GM12878 (cell line): ENCODE results near the gene ZNF451. TPM values are rescaled to one million over a fixed set of nuclear protein-coding genes. Genes with fewer than 3 reads are reported as not detected.
A peak's percentile ranks its signal among the peaks of the same experiment; 100 is the strongest.
"Not testable (repeated sequence)": the region's sequence is repeated elsewhere in the genome, so short reads cannot be mapped to it uniquely, and the experiment has no call there.

ENCODE experiments used
- ATAC-seq: fragments of 200-7000 bp; cut with Tn5 transposase; 3 replicates; pipeline ENCODE4 v1.9.1; 2020; ENCODE audit warnings: mild to moderate bottlenecking, moderate library complexity
- BruUV-seq: library from RNA; stranded (reverse); fragments of 400-500 nt; replicated peaks from 2 replicates; lab custom pipeline; 2021; lab: Mats Ljungman, UMichigan
- CTCF ChIA-PET: fragments of 300-600 bp; sonication (Branson Sonifier 250); formaldehyde crosslinking; extraction: SDS; loops from one replicate; lab custom pipeline; 2021; ENCODE audit warnings: inconsistent platforms; lab: Yijun Ruan, JAX
- POLR2A ChIA-PET: fragments of 350-600 bp; formaldehyde crosslinking; extraction: SDS; loops from one replicate; lab custom pipeline; 2021; ENCODE audit warnings: inconsistent platforms; lab: Charles Lee
- RAD21 ChIA-PET: fragments of 300-600 bp; sonication (Branson Sonifier 250); formaldehyde crosslinking; loops from one replicate; lab custom pipeline; 2023; ENCODE audit warnings: antibody characterized with exemption; ENCODE audit not compliant: unreplicated experiment; lab: Charles Lee
- SMC1A ChIA-PET: fragments of 300-600 bp; sonication (Branson Sonifier 250); formaldehyde crosslinking; loops from one replicate; lab custom pipeline; 2023; ENCODE audit not compliant: unreplicated experiment, uncharacterized antibody; lab: Charles Lee
- DNase-seq: peaks from one replicate; pipeline ENCODE4 v3.0.0-alpha.2; 2011; ENCODE audit warnings: low read depth, low spot score
- FAIRE-seq: peaks from 3 replicates; lab custom pipeline; 2011; peaks lifted over from hg19 to GRCh38; lab: Jason Lieb, UNC
- H2AFZ ChIP-seq: 2 replicates; pipeline ENCODE4 v1.6.0; 2011; ENCODE audit warnings: low read depth, low read length, control low read depth; ENCODE audit not compliant: control insufficient read depth
- H3K27ac ChIP-seq: 2 replicates; pipeline ENCODE4 v1.5.1; 2011; ENCODE audit warnings: control low read depth; ENCODE audit not compliant: control insufficient read depth, insufficient read depth
- H3K27me3 ChIP-seq, 2 experiments: replicated peaks in 1 of 2; 2 replicates each; pipeline versions ENCODE4 v1.6.0 to v1.6.1; 2011; ENCODE audit warnings: low read length in 1 of 2; ENCODE audit not compliant: control insufficient read depth in 2 of 2, insufficient read depth in 2 of 2
- H3K36me3 ChIP-seq, 2 experiments: 2 replicates each; pipeline ENCODE4 v1.5.1; 2011; ENCODE audit warnings: low read length in 1 of 2; ENCODE audit not compliant: control insufficient read depth in 2 of 2, insufficient read depth in 2 of 2
- H3K4me1 ChIP-seq: 2 replicates; pipeline ENCODE4 v1.6.1; 2011; ENCODE audit warnings: mild to moderate bottlenecking, low read length, moderate library complexity, mixed read lengths; ENCODE audit not compliant: control insufficient read depth, insufficient read depth
- H3K4me2 ChIP-seq: 2 replicates; pipeline ENCODE4 v1.6.0; 2011; ENCODE audit warnings: control low read depth; ENCODE audit not compliant: control insufficient read depth, insufficient read depth
- H3K4me3 ChIP-seq: fragments of 200-600 bp; sonication (generic); 2 replicates; pipeline ENCODE4 v1.5.1; 2016
- H3K79me2 ChIP-seq: 2 replicates; pipeline ENCODE4 v1.6.0; 2011; ENCODE audit warnings: low read length; ENCODE audit not compliant: control insufficient read depth, insufficient read depth
- H3K9ac ChIP-seq: 2 replicates; pipeline ENCODE4 v1.8.0; 2011; ENCODE audit warnings: low read length, control low read depth, mixed read lengths; ENCODE audit not compliant: control insufficient read depth, insufficient read depth
- H3K9me3 ChIP-seq: replicated peaks from 3 replicates; pipeline ENCODE4 v1.5.1; 2011; ENCODE audit warnings: mild to moderate bottlenecking, low read length; ENCODE audit not compliant: control insufficient read depth, insufficient read depth
- H4K20me1 ChIP-seq: 2 replicates; pipeline ENCODE4 v1.6.0; 2011; ENCODE audit not compliant: control insufficient read depth, insufficient read depth
- WGBS: methylation state at CpG from one replicate; pipeline ENCODE4 v1.1.6; 2016; ENCODE audit warnings: low lambda C conversion rate; ENCODE audit not compliant: insufficient replicate concordance, insufficient coverage; ENCODE audit errors: missing lambda C conversion rate; 5-methylcytosine and 5-hydroxymethylcytosine counted together
- in situ Hi-C: fragments of 300-500 bp; cut with MboI; formaldehyde crosslinking; loops from 9 replicates; pipeline ENCODE4 v1.14.3; 2018; ENCODE audit warnings: mixed read lengths
- intact Hi-C: fragments of 100-400 bp; cut with micrococcal nuclease; formaldehyde crosslinking; loops from one replicate; pipeline ENCODE4 v1.14.2; 2022; ENCODE audit not compliant: unreplicated experiment
- polyA plus RNA-seq, 11 experiments: library from polyadenylated mRNA; depleted of rRNA in 4 of 11; unstranded in 6 of 11; stranded (reverse) in 5 of 11; fragments of >200 nt; fragmentation: Nextera tagmentation in 4 of 11; fragmentation: Illumina TruSeq in 1 of 11; extraction: Ambion mirVana in 4 of 11; extraction: Trizol in 1 of 11; gene quantifications; 1 replicate in 1 of 11; 2 replicates in 10 of 11; pipeline versions ENCODE4 v1.2.1 to v1.2.3, GENCODE V29; 2011 to 2016; ENCODE audit warnings: inconsistent platforms in 2 of 11, missing spikeins in 2 of 11, low read depth in 1 of 11
- total RNA-seq, 4 experiments: library from RNA; depleted of rRNA in 3 of 4; stranded (reverse); fragments of >200 nt in 3 of 4; fragmentation: Illumina TruSeq in 1 of 4; extraction: Trizol in 1 of 4; gene quantifications; 2 replicates each; pipeline versions ENCODE4 v1.2.1 to v1.2.3, GENCODE V29; 2013 to 2021
- TF ChIP-seq, protein P1 (sequence below): fragments of 450-650 bp; IDR thresholded peaks from 2 replicates; pipeline ENCODE4 v1.6.1; 2017; ENCODE audit warnings: mild to moderate bottlenecking, low read depth, inconsistent platforms; ENCODE audit not compliant: poor library complexity, severe bottlenecking
- TF ChIP-seq, protein P2 (sequence below): fragments of 450-650 bp; IDR thresholded peaks from 2 replicates; pipeline ENCODE4 v1.6.1; 2016; ENCODE audit warnings: mild to moderate bottlenecking

Gene ZNF451
- total and polyA plus RNA-seq, 10 of the 15 experiments (the other 5 are each of a cell fraction or from before 2014, with no cell fraction given): 6.5 to 44.4 (median 23.8) TPM

DNA sequence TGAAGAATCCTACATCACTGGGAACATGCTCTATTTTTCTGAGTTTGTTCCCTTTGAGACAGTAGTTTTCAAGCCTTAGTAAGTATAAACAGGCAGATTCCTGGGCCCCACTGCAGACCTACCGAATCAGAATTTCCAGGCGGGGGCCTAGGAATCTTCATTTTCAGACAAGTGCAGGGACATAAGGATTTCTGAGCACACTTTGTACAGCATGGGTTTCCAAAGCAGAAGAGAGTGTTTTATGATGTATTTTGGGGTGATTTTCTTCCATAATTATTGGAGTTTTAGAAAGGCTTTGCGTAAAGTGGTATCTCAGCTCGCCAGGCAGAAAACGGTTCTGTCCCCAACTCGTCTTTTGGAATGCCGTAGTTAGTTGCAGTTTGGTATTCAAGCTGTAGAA is 1.4 kb downstream of the ZNF451 start:
- H3K27ac ChIP-seq, DNase-seq, FAIRE-seq, H3K27me3 ChIP-seq, H3K9ac ChIP-seq, BruUV-seq, POLR2A ChIA-PET, RAD21 ChIA-PET, ATAC-seq, H2AFZ ChIP-seq, H3K4me1 ChIP-seq, H3K36me3 ChIP-seq, H3K9me3 ChIP-seq, H4K20me1 ChIP-seq: not testable (repeated sequence)
- H3K4me2 ChIP-seq: peak overlapping the region; percentile 83
- SMC1A ChIA-PET: interaction anchor here (1.5 to 3.1 kb wide), 2 partner anchors 22 to 71 kb away, joined by 3 to 17 read pairs; no protein-coding TSS in a partner anchor
- CTCF ChIA-PET: interaction anchor here (1.1 to 2.2 kb wide), 3 partner anchors 12 to 136 kb away, joined by 3 to 7 read pairs (median 3); partner anchors contain the start of gene BEND6
- TF ChIP-seq, protein P1, sequence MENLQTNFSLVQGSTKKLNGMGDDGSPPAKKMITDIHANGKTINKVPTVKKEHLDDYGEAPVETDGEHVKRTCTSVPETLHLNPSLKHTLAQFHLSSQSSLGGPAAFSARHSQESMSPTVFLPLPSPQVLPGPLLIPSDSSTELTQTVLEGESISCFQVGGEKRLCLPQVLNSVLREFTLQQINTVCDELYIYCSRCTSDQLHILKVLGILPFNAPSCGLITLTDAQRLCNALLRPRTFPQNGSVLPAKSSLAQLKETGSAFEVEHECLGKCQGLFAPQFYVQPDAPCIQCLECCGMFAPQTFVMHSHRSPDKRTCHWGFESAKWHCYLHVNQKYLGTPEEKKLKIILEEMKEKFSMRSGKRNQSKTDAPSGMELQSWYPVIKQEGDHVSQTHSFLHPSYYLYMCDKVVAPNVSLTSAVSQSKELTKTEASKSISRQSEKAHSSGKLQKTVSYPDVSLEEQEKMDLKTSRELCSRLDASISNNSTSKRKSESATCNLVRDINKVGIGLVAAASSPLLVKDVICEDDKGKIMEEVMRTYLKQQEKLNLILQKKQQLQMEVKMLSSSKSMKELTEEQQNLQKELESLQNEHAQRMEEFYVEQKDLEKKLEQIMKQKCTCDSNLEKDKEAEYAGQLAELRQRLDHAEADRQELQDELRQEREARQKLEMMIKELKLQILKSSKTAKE: peak; percentile 29
- TF ChIP-seq, protein P2, sequence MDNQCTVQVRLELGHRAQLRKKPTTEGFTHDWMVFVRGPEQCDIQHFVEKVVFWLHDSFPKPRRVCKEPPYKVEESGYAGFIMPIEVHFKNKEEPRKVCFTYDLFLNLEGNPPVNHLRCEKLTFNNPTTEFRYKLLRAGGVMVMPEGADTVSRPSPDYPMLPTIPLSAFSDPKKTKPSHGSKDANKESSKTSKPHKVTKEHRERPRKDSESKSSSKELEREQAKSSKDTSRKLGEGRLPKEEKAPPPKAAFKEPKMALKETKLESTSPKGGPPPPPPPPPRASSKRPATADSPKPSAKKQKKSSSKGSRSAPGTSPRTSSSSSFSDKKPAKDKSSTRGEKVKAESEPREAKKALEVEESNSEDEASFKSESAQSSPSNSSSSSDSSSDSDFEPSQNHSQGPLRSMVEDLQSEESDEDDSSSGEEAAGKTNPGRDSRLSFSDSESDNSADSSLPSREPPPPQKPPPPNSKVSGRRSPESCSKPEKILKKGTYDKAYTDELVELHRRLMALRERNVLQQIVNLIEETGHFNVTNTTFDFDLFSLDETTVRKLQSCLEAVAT: 0 out of 2 replicates have a peak, but pooled peaks have one; percentile 59
- in situ Hi-C loops (loop anchor here (5.0 kb wide), 1 partner anchor 71 kb away; no protein-coding TSS in a partner anchor), intact Hi-C loops (loop anchor here (2.0 kb wide), 1 partner anchor 81 kb away; the partner anchor contains the start of gene BAG2)
- peak overlapping the region; percentile 54 for H3K4me3 ChIP-seq
- peaks cover 47% of the 10 kb centered on the region for H3K79me2 ChIP-seq
- 78% methylated on average over 7 of the region's 7 CpGs for WGBS
